Type B pancreatic cell (in vitro differentiated cells): Measurements from ENCODE around the gene GPR17. TPM values are rescaled to one million over a fixed set of nuclear protein-coding genes. Genes with fewer than 3 reads are reported as not detected.

Experiments used
- DNase-seq: peaks from one replicate; pipeline ENCODE4 v3.0.0; 2021; ENCODE audit warnings: mixed read lengths; ENCODE audit not compliant: unreplicated experiment; ENCODE audit errors: extremely low spot score
- H3K27ac Mint-ChIP-seq: 2 replicates; pipeline ENCODE4 v1.8.0; 2021; ENCODE audit warnings: mild to moderate bottlenecking, mixed read lengths
- H3K27me3 Mint-ChIP-seq: 2 replicates; pipeline ENCODE4 v1.8.0; 2021; ENCODE audit warnings: mixed read lengths
- H3K36me3 Mint-ChIP-seq: 2 replicates; pipeline ENCODE4 v1.8.0; 2021; ENCODE audit warnings: mixed read lengths
- H3K4me1 Mint-ChIP-seq: one replicate; pipeline ENCODE4 v1.8.0; 2021; ENCODE audit warnings: mixed read lengths; ENCODE audit not compliant: unreplicated experiment
- H3K4me3 Mint-ChIP-seq: 2 replicates; pipeline ENCODE4 v1.8.0; 2021; ENCODE audit warnings: mild to moderate bottlenecking, mixed read lengths
- H3K9me3 Mint-ChIP-seq: 2 replicates; pipeline ENCODE4 v1.8.0; 2021; ENCODE audit warnings: mixed read lengths
- CTCF ChIP-seq: fragments of 200-600 bp; sonication (generic); conservative IDR thresholded peaks from 2 replicates; pipeline ENCODE4 v1.5.0; 2021; ENCODE audit warnings: antibody characterized with exemption, mild to moderate bottlenecking
- total RNA-seq: library from RNA; stranded (reverse); gene quantifications from 2 replicates; pipeline ENCODE4 v1.2.1, GENCODE V29; 2021; ENCODE audit warnings: low replicate concordance

GPR17 gene
- total RNA-seq, 1 donor from 2014 or later: 0.19 TPM

DNA sequence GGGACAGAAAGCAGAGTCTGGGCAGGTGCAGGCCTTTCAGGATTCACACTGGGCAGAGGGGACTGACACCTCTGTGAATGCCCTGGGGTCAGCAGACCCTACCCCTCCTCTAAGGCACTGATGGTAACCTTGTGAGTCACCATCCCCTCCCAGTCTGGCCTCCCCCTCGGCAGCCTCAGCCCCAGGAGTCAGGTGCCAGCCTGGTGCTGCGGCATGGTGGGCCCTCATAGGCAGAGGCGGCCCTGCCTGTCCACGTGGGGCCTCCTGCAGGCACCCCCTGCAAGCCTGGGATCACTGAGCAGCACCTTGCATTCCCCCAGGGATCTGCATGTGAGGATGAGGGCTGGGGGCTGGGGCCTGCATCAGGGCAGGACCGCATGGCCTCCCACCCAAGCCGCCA is 4.8 kb upstream of the GPR17 start:
- DNase-seq: no peak
- no peaks in the 10 kb centered on the region for H3K9me3 Mint-ChIP-seq
- H3K27me3 Mint-ChIP-seq: no peaks in the 10 kb centered on the region
- no peaks in the 10 kb centered on the region for H3K4me1 Mint-ChIP-seq
- H3K27ac Mint-ChIP-seq: no peak overlapping the region
- H3K36me3 Mint-ChIP-seq: no peaks in the 10 kb centered on the region
- TF ChIP-seq CTCF: no peak
- H3K4me3 Mint-ChIP-seq: no peak overlapping the region

DNA sequence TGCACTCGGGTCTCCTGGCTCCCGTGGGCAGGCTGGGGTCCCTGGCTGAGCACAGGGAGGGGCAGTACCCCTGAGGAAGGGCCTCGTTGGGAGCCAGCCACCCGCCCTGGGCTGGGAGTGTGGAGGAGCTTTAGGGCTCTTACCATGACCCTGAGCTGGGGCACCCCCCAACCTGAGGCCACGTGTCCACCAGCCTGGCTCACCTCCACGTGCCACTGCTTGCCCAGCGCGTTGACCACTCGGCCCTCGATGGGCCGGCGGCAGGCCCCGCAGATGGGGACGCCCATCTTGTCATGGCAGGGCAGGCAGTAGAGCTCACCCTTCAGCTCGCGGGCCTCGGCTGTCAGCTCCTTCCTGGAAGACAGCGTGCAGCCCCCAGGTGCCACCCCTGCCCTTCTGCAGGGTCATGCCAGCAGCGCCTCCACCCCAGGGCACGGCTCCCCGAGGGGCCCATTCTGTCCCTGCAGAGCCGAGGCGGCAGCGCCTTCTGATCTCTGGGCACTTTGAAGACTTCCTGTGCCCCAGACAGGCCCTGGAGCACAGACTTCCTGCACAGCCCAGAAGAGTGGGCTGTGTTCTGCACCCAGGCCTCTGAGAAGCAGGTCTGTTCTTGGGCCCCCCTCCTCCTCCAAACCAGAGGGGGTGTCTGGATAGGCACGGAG is 4.0 kb upstream of the GPR17 start:
- TF ChIP-seq CTCF: no peak
- no peak overlapping the region for H3K4me3 Mint-ChIP-seq
- H3K36me3 Mint-ChIP-seq: no peaks in the 10 kb centered on the region
- no peaks in the 10 kb centered on the region for H3K4me1 Mint-ChIP-seq
- H3K27me3 Mint-ChIP-seq: no peaks in the 10 kb centered on the region
- no peak for DNase-seq
- H3K27ac Mint-ChIP-seq: no peak overlapping the region
- H3K9me3 Mint-ChIP-seq: no peaks in the 10 kb centered on the region

- no peak for TF ChIP-seq CTCF
- H3K36me3 Mint-ChIP-seq: no peaks in the 10 kb centered on the region
- DNase-seq: no peak
- peaks cover 3% of the 10 kb centered on the region for H3K4me1 Mint-ChIP-seq
- H3K4me3 Mint-ChIP-seq: no peak overlapping the region
- H3K27me3 Mint-ChIP-seq: no peaks in the 10 kb centered on the region
- H3K9me3 Mint-ChIP-seq: no peaks in the 10 kb centered on the region
- no peak overlapping the region for H3K27ac Mint-ChIP-seq
Measured at GRCh38 chr2:127642706-127643438, 3.1 kb upstream of the GPR17 start.

DNA sequence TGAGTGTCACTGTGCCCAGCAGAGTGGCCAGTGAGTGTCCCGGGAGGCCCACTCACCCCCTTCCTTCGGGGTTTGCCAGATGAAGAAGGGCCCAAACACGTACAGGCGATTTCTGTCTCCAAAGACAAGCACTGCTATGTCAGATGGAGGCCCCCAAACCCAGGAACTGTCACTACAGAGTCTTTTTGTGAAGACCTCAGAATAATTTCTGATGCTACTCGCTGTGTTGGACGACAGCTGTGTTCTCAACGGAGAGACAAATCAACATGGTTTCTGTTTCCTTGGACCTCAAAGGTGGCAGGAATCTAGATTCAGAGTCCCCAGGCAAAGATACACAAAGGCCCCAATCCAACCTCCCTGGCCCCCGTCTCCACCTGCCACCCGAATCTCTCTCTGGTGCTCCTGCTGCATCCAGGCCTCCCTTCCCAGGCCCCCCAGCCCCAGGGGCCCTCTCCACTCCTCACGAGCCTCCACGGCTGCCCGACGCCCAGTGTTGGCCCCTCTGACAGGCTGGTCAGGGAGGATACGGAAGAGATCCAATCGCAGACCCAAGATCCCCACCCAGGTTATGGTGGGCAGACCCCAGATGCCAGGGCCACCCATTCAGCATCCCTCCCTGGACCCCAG is 2.4 kb upstream of the GPR17 start:
- no peak for TF ChIP-seq CTCF
- Mint-ChIP-seq H3K4me3 (no peak overlapping the region), H3K27me3 (no peaks in the 10 kb centered on the region), H3K9me3 (no peaks in the 10 kb centered on the region), H3K4me1 (peaks cover 5% of the 10 kb centered on the region), H3K27ac (no peak overlapping the region), H3K36me3 (no peaks in the 10 kb centered on the region)
- no peak for DNase-seq

DNA sequence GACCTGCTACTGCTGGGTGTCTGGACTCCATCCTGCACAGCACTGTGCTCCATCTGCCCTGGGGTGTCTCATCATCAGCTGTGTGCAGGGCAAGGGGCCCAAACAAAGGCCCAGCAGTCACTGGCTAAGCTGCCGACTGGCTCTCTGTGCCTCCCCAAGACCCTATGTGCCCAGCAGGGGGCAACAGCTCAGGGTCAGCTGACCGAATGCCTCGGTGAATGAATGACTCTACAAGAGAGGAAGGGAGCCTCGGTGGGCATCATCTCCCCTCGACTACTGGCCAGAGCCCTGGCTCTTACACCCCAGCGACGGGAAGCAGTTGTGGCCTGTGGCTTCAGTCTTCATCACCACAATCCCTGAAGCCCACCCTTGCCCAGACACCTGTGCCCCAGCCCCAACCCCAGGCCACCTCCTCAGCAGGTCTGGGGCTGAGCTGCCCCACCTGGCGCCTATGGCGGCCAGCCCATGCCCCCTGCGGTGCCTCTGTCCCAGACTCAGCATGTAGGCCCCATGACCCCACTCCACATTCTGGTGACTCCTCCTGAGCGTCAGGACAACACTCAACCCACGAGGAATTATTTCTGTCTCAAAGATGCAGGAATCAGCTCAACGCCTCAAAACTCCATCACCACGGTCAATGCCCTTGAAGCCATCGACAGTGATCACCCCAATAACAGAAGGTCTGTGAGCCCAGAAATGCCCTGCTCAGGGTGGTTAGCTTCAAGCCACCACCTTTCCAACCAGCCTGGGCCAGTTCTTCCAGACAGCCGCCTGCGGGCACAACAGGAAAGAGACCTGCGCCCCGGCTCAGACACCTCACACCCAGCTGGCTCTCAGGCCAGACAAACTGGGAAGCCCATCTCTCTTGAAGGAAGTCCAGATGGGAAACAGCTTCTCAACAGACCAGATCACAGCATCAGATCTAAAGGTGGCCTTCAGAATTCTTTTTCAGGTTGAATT is 1.6 kb upstream of the GPR17 start:
- H3K27ac Mint-ChIP-seq: no peak overlapping the region
- H3K4me3 Mint-ChIP-seq: no peak overlapping the region

More for the DNA sequence above, 1.6 kb upstream of the GPR17 start:
- Mint-ChIP-seq H3K27me3 (no peaks in the 10 kb centered on the region), H3K9me3 (no peaks in the 10 kb centered on the region), H3K36me3 (no peaks in the 10 kb centered on the region), H3K4me1 (peaks cover 5% of the 10 kb centered on the region)
- TF ChIP-seq CTCF: no peak
- no peak for DNase-seq
